ENCODE results near the gene CDC37L1. TPM values are rescaled to one million over a fixed set of nuclear protein-coding genes. Genes with fewer than 3 reads are reported as not detected.

CDC37L1 gene
- polyA plus RNA-seq, 4 donors = 5.6 to 16.0 (median 8.4) TPM

GRCh38 chr9:4689021-4689420 lies 9.7 kb downstream of the CDC37L1 start:
- DNase-seq (no peak), FAIRE-seq (no peak)
- Histone ChIP-seq H3K36me3 (ENCODE audit: control insufficient read depth in 3 of 3, insufficient read depth in 2 of 3, low read depth in 1 of 3, low read length in 3 of 3) (peaks cover 7 to 17% (median 11%) of the 10 kb centered on the region in 3 donors), H3K27ac (ENCODE audit: low read depth in 1 of 3, low read length in 2 of 3) (no peak overlapping the region), H3K4me1 (ENCODE audit: control insufficient read depth in 3 of 3, insufficient read depth in 2 of 3, low read depth in 1 of 3, low read length in 2 of 3) (peaks cover 0 to 2% (median 0%) of the 10 kb centered on the region in 3 donors), H3K27me3 (ENCODE audit: control insufficient read depth in 3 of 3, insufficient read depth in 3 of 3, low read length in 3 of 3) (no peaks in the 10 kb centered on the region), H3K4me3 (ENCODE audit: low read depth in 1 of 3, low read length in 3 of 3) (no peak overlapping the region), H3K9me3 (ENCODE audit: control insufficient read depth in 2 of 2, insufficient read depth in 1 of 2, low read depth in 1 of 2, low read length in 1 of 2) (no peaks in the 10 kb centered on the region)
- 57 to 96% (median 68%) methylated on average over 2 of the region's 2 CpGs for WGBS, 3 donors

- DNase-seq = no peak
- WGBS, 3 donors = 78 to 87% (median 78%) methylated on average over 1 of the region's 1 CpG
- Histone ChIP-seq H3K27ac (ENCODE audit: low read depth in 1 of 3, low read length in 2 of 3) (no peak overlapping the region), H3K4me1 (ENCODE audit: control insufficient read depth in 3 of 3, insufficient read depth in 2 of 3, low read depth in 1 of 3, low read length in 2 of 3) (peaks cover 0 to 2% (median 0%) of the 10 kb centered on the region in 3 donors), H3K4me3 (ENCODE audit: low read depth in 1 of 3, low read length in 3 of 3) (no peak overlapping the region), H3K9me3 (ENCODE audit: control insufficient read depth in 2 of 2, insufficient read depth in 1 of 2, low read depth in 1 of 2, low read length in 1 of 2) (no peaks in the 10 kb centered on the region), H3K27me3 (ENCODE audit: control insufficient read depth in 3 of 3, insufficient read depth in 3 of 3, low read length in 3 of 3) (no peaks in the 10 kb centered on the region), H3K36me3 (ENCODE audit: control insufficient read depth in 3 of 3, insufficient read depth in 2 of 3, low read depth in 1 of 3, low read length in 3 of 3) (peaks cover 7 to 20% (median 11%) of the 10 kb centered on the region in 3 donors)
- no peak for FAIRE-seq
Observed at GRCh38 chr9:4689687-4690104, 10.3 kb downstream of the CDC37L1 start.

- Histone ChIP-seq H3K27me3 (ENCODE audit: control insufficient read depth in 3 of 3, insufficient read depth in 3 of 3, low read length in 3 of 3) (no peaks in the 10 kb centered on the region), H3K4me3 (ENCODE audit: low read depth in 1 of 3, low read length in 3 of 3) (no peak overlapping the region), H3K9me3 (ENCODE audit: control insufficient read depth in 2 of 2, insufficient read depth in 1 of 2, low read depth in 1 of 2, low read length in 1 of 2) (no peaks in the 10 kb centered on the region), H3K36me3 (ENCODE audit: control insufficient read depth in 3 of 3, insufficient read depth in 2 of 3, low read depth in 1 of 3, low read length in 3 of 3) (peaks cover 3 to 20% (median 10%) of the 10 kb centered on the region in 3 donors), H3K27ac (ENCODE audit: low read depth in 1 of 3, low read length in 2 of 3) (no peak overlapping the region), H3K4me1 (ENCODE audit: control insufficient read depth in 3 of 3, insufficient read depth in 2 of 3, low read depth in 1 of 3, low read length in 2 of 3) (peaks cover 0 to 2% (median 0%) of the 10 kb centered on the region in 3 donors)
- DNase-seq (no peak), FAIRE-seq (no peak)
- 84 to 87% (median 86%) methylated on average over 4 of the region's 4 CpGs for WGBS, 3 donors
Observed at GRCh38 chr9:4690144-4690543, 10.8 kb downstream of the CDC37L1 start.

- Histone ChIP-seq H3K36me3 (ENCODE audit: control insufficient read depth in 3 of 3, insufficient read depth in 2 of 3, low read depth in 1 of 3, low read length in 3 of 3) (peaks cover 3 to 22% (median 10%) of the 10 kb centered on the region in 3 donors), H3K4me3 (ENCODE audit: low read depth in 1 of 3, low read length in 3 of 3) (no peak overlapping the region), H3K27ac (ENCODE audit: low read depth in 1 of 3, low read length in 2 of 3) (no peak overlapping the region), H3K9me3 (ENCODE audit: control insufficient read depth in 2 of 2, insufficient read depth in 1 of 2, low read depth in 1 of 2, low read length in 1 of 2) (no peaks in the 10 kb centered on the region), H3K27me3 (ENCODE audit: control insufficient read depth in 3 of 3, insufficient read depth in 3 of 3, low read length in 3 of 3) (no peaks in the 10 kb centered on the region), H3K4me1 (ENCODE audit: control insufficient read depth in 3 of 3, insufficient read depth in 2 of 3, low read depth in 1 of 3, low read length in 2 of 3) (no peaks in the 10 kb centered on the region)
- FAIRE-seq = no peak
- WGBS, 3 donors = 79 to 81% (median 80%) methylated on average over 3 of the region's 3 CpGs
- no peak for DNase-seq
Observed at GRCh38 chr9:4691795-4692194, 12.4 kb downstream of the CDC37L1 start.

- Histone ChIP-seq H3K27me3 (ENCODE audit: control insufficient read depth in 3 of 3, insufficient read depth in 3 of 3, low read length in 3 of 3) (no peaks in the 10 kb centered on the region), H3K4me1 (ENCODE audit: control insufficient read depth in 3 of 3, insufficient read depth in 2 of 3, low read depth in 1 of 3, low read length in 2 of 3) (no peaks in the 10 kb centered on the region), H3K36me3 (ENCODE audit: control insufficient read depth in 3 of 3, insufficient read depth in 2 of 3, low read depth in 1 of 3, low read length in 3 of 3) (peaks cover 0 to 13% (median 0%) of the 10 kb centered on the region in 3 donors), H3K4me3 (ENCODE audit: low read depth in 1 of 3, low read length in 3 of 3) (no peak overlapping the region), H3K9me3 (ENCODE audit: control insufficient read depth in 2 of 2, insufficient read depth in 1 of 2, low read depth in 1 of 2, low read length in 1 of 2) (no peaks in the 10 kb centered on the region), H3K27ac (ENCODE audit: low read depth in 1 of 3, low read length in 2 of 3) (no peak overlapping the region)
- no peak for FAIRE-seq
- DNase-seq = peak in 1 of 2 donors; percentile 35
- 76 to 80% (median 78%) methylated on average over 3 of the region's 3 CpGs for WGBS, 3 donors
Observed at GRCh38 chr9:4700091-4700490, 20.7 kb downstream of the CDC37L1 start.

GRCh38 chr9:4700932-4701331 lies 21.6 kb downstream of the CDC37L1 start:
- DNase-seq = no peak
- Histone ChIP-seq H3K27ac (ENCODE audit: low read depth in 1 of 3, low read length in 2 of 3) (no peak overlapping the region), H3K27me3 (ENCODE audit: control insufficient read depth in 3 of 3, insufficient read depth in 3 of 3, low read length in 3 of 3) (no peaks in the 10 kb centered on the region), H3K9me3 (ENCODE audit: control insufficient read depth in 2 of 2, insufficient read depth in 1 of 2, low read depth in 1 of 2, low read length in 1 of 2) (no peaks in the 10 kb centered on the region), H3K36me3 (ENCODE audit: control insufficient read depth in 3 of 3, insufficient read depth in 2 of 3, low read depth in 1 of 3, low read length in 3 of 3) (peaks cover 0 to 8% (median 0%) of the 10 kb centered on the region in 3 donors), H3K4me1 (ENCODE audit: control insufficient read depth in 3 of 3, insufficient read depth in 2 of 3, low read depth in 1 of 3, low read length in 2 of 3) (no peaks in the 10 kb centered on the region), H3K4me3 (ENCODE audit: low read depth in 1 of 3, low read length in 3 of 3) (no peak overlapping the region)
- 72 to 83% (median 78%) methylated on average over 2 of the region's 2 CpGs for WGBS, 3 donors
- no peak for FAIRE-seq

GRCh38 chr9:4701526-4701925 lies 22.2 kb downstream of the CDC37L1 start:
- WGBS, 3 donors = 62 to 86% (median 63%) methylated on average over 1 of the region's 1 CpG
- no peak for DNase-seq
- H3K4me3 ChIP-seq (ENCODE audit: low read depth in 1 of 3, low read length in 3 of 3) = no peak overlapping the region
- no peaks in the 10 kb centered on the region for H3K9me3 ChIP-seq (ENCODE audit: control insufficient read depth in 2 of 2, insufficient read depth in 1 of 2, low read depth in 1 of 2, low read length in 1 of 2)
- no peaks in the 10 kb centered on the region for H3K27me3 ChIP-seq (ENCODE audit: control insufficient read depth in 3 of 3, insufficient read depth in 3 of 3, low read length in 3 of 3)
- no peak for FAIRE-seq
- H3K27ac ChIP-seq (ENCODE audit: low read depth in 1 of 3, low read length in 2 of 3) = no peak overlapping the region
- H3K36me3 ChIP-seq (ENCODE audit: control insufficient read depth in 3 of 3, insufficient read depth in 2 of 3, low read depth in 1 of 3, low read length in 3 of 3) = peaks cover 0 to 7% (median 0%) of the 10 kb centered on the region in 3 donors
- H3K4me1 ChIP-seq (ENCODE audit: control insufficient read depth in 3 of 3, insufficient read depth in 2 of 3, low read depth in 1 of 3, low read length in 2 of 3) = no peaks in the 10 kb centered on the region

GRCh38 chr9:4704129-4704528 lies 24.8 kb downstream of the CDC37L1 start:
- FAIRE-seq (no peak), DNase-seq (no peak)
- no peaks in the 10 kb centered on the region for H3K27me3 ChIP-seq (ENCODE audit: control insufficient read depth in 3 of 3, insufficient read depth in 3 of 3, low read length in 3 of 3)
- H3K36me3 ChIP-seq (ENCODE audit: control insufficient read depth in 3 of 3, insufficient read depth in 2 of 3, low read depth in 1 of 3, low read length in 3 of 3) = peaks cover 0 to 9% (median 0%) of the 10 kb centered on the region in 3 donors
- 85 to 91% (median 88%) methylated on average over 2 of the region's 2 CpGs for WGBS, 3 donors
- H3K9me3 ChIP-seq (ENCODE audit: control insufficient read depth in 2 of 2, insufficient read depth in 1 of 2, low read depth in 1 of 2, low read length in 1 of 2) = no peaks in the 10 kb centered on the region
- no peak overlapping the region for H3K4me3 ChIP-seq (ENCODE audit: low read depth in 1 of 3, low read length in 3 of 3)
- no peak overlapping the region for H3K27ac ChIP-seq (ENCODE audit: low read depth in 1 of 3, low read length in 2 of 3)
- H3K4me1 ChIP-seq (ENCODE audit: control insufficient read depth in 3 of 3, insufficient read depth in 2 of 3, low read depth in 1 of 3, low read length in 2 of 3) = no peaks in the 10 kb centered on the region

GRCh38 chr9:4706021-4706420 lies 26.7 kb downstream of the CDC37L1 start:
- FAIRE-seq (no peak), DNase-seq (no peak)
- Histone ChIP-seq H3K9me3 (ENCODE audit: control insufficient read depth in 2 of 2, insufficient read depth in 1 of 2, low read depth in 1 of 2, low read length in 1 of 2) (no peaks in the 10 kb centered on the region), H3K4me3 (ENCODE audit: low read depth in 1 of 3, low read length in 3 of 3) (no peak overlapping the region), H3K27ac (ENCODE audit: low read depth in 1 of 3, low read length in 2 of 3) (no peak overlapping the region), H3K36me3 (ENCODE audit: control insufficient read depth in 3 of 3, insufficient read depth in 2 of 3, low read depth in 1 of 3, low read length in 3 of 3) (peaks cover 3 to 11% (median 6%) of the 10 kb centered on the region in 3 donors), H3K4me1 (ENCODE audit: control insufficient read depth in 3 of 3, insufficient read depth in 2 of 3, low read depth in 1 of 3, low read length in 2 of 3) (no peaks in the 10 kb centered on the region), H3K27me3 (ENCODE audit: control insufficient read depth in 3 of 3, insufficient read depth in 3 of 3, low read length in 3 of 3) (no peaks in the 10 kb centered on the region)
- WGBS, 3 donors = 57 to 81% (median 61%) methylated on average over 2 of the region's 2 CpGs

All from small intestine (tissue), 7 donors.